NCI-H2227 treated with DMSO at 0.1 percent for 48 hours (cell line): ENCODE results near the gene TRMT61A.
"Not testable (repeated sequence)": the region's sequence is repeated elsewhere in the genome, so short reads cannot be mapped to it uniquely, and the experiment has no call there.

Source experiments
- DNase-seq: peaks from one replicate; lab custom pipeline; 2025; lab: John Stamatoyannopoulos, UW

TRMT61A gene

GRCh38 chr14:103509864-103510723 is 18.9 kb upstream of the TRMT61A start:
- DNase-seq: no peak

GRCh38 chr14:103510724-103511693 is 18.0 kb upstream of the TRMT61A start:
- no peak for DNase-seq

GRCh38 chr14:103512180-103512579 is 16.8 kb upstream of the TRMT61A start:
- not testable (repeated sequence) for DNase-seq

- DNase-seq: peak; percentile 70
Measured at GRCh38 chr14:103512701-103513611, 16.0 kb upstream of the TRMT61A start.

GRCh38 chr14:103514596-103515421 is 14.2 kb upstream of the TRMT61A start:
- DNase-seq: no peak

- no peak for DNase-seq
Measured at GRCh38 chr14:103516426-103517173, 12.4 kb upstream of the TRMT61A start.

GRCh38 chr14:103517174-103517566 is 11.8 kb upstream of the TRMT61A start:
- no peak for DNase-seq

GRCh38 chr14:103517721-103518421 is 11.1 kb upstream of the TRMT61A start:
- DNase-seq: no peak

GRCh38 chr14:103518422-103519042 is 10.5 kb upstream of the TRMT61A start:
- DNase-seq: no peak

- no peak for DNase-seq
Measured at GRCh38 chr14:103519043-103519836, 9.8 kb upstream of the TRMT61A start.

GRCh38 chr14:103519837-103520212 is 9.2 kb upstream of the TRMT61A start:
- no peak for DNase-seq

GRCh38 chr14:103520269-103520656 is 8.7 kb upstream of the TRMT61A start:
- no peak for DNase-seq

GRCh38 chr14:103520657-103521437 is 8.1 kb upstream of the TRMT61A start:
- DNase-seq: peak; percentile 57

GRCh38 chr14:103521438-103521950 is 7.5 kb upstream of the TRMT61A start:
- DNase-seq: no peak

GRCh38 chr14:103521951-103522563 is 6.9 kb upstream of the TRMT61A start:
- DNase-seq: peak; percentile 13
